HUDEP-2 (cell line): Measurements from ENCODE around the gene SLC4A5.
A peak's percentile ranks its signal among the peaks of the same experiment; 100 is the strongest.

Source experiments
- DNase-seq, 76 experiments: peaks; one replicate each; lab custom pipeline; 2025; ENCODE audit not compliant: unreplicated experiment in 76 of 76; lab: John Stamatoyannopoulos, UW

SLC4A5 gene

GRCh38 chr2:74278694-74279093, 64.5 kb downstream of the SLC4A5 start:
- DNase-seq: no peak

GRCh38 chr2:74278176-74278575, 65.0 kb downstream of the SLC4A5 start:
- DNase-seq: peak in 14 of 76 experiments; percentile 4 to 55 (median 16)

- DNase-seq: no peak
Measured at GRCh38 chr2:74275228-74275627, 68.0 kb downstream of the SLC4A5 start.

- no peak for DNase-seq
Measured at GRCh38 chr2:74269667-74270066, 73.5 kb downstream of the SLC4A5 start.

- DNase-seq: peak in 39 of 76 experiments; percentile 3 to 65 (median 25)
Measured at GRCh38 chr2:74267068-74267467, 76.1 kb downstream of the SLC4A5 start.

GRCh38 chr2:74264281-74264680, 78.9 kb downstream of the SLC4A5 start:
- DNase-seq: no peak

GRCh38 chr2:74262681-74263080, 80.5 kb downstream of the SLC4A5 start:
- no peak for DNase-seq

- no peak for DNase-seq
Measured at GRCh38 chr2:74261204-74261864, 81.9 kb downstream of the SLC4A5 start.

- DNase-seq: no peak
Measured at GRCh38 chr2:74260495-74260894, 82.7 kb downstream of the SLC4A5 start.

- DNase-seq: no peak
Measured at GRCh38 chr2:74259733-74260132, 83.5 kb downstream of the SLC4A5 start.

- DNase-seq: no peak
Measured at GRCh38 chr2:74259191-74259590, 84.0 kb downstream of the SLC4A5 start.

GRCh38 chr2:74255660-74256213, 87.5 kb downstream of the SLC4A5 start:
- no peak for DNase-seq

- DNase-seq: no peak
Measured at GRCh38 chr2:74253971-74254310, 89.3 kb downstream of the SLC4A5 start.

GRCh38 chr2:74253306-74253970, 89.8 kb downstream of the SLC4A5 start:
- no peak for DNase-seq

- no peak for DNase-seq
Measured at GRCh38 chr2:74252862-74253261, 90.4 kb downstream of the SLC4A5 start.

- no peak for DNase-seq
Measured at GRCh38 chr2:74252036-74252435, 91.2 kb downstream of the SLC4A5 start.

- DNase-seq: peak in 19 of 76 experiments; percentile 2 to 33 (median 12)
Measured at GRCh38 chr2:74250189-74250631, 93.0 kb downstream of the SLC4A5 start.

GRCh38 chr2:74249406-74250122, 93.7 kb downstream of the SLC4A5 start:
- no peak for DNase-seq

- peak in 1 of 76 experiments; percentile 19 for DNase-seq
Measured at GRCh38 chr2:74246496-74247195, 96.6 kb downstream of the SLC4A5 start.

GRCh38 chr2:74244286-74244685, 98.9 kb downstream of the SLC4A5 start:
- no peak for DNase-seq
